ENCODE measurements around the gene SYK.

Gene SYK

DNA sequence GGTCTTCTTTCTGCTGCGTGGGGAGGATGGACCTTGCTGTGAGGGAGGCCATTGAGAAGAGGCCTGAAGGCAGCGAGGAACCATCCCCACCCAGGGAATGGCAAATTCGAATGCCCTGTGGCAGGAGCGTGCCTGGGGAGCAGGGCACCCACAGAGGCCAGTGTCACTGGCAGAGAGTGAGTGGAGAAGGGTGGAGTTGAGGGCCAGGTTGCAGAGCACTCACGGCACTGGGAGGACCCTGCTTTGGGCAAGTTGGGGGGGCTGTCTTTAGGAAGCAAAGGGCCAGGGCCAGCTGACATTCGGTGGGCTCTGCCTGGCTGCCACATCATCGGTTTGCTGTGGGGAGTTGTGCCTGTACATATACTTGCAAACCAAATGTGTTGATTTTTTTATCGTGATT is 47.2 kb downstream of the SYK start:
- DNase-seq (ENCODE audit: low read depth, low spot score) = no peak

DNA sequence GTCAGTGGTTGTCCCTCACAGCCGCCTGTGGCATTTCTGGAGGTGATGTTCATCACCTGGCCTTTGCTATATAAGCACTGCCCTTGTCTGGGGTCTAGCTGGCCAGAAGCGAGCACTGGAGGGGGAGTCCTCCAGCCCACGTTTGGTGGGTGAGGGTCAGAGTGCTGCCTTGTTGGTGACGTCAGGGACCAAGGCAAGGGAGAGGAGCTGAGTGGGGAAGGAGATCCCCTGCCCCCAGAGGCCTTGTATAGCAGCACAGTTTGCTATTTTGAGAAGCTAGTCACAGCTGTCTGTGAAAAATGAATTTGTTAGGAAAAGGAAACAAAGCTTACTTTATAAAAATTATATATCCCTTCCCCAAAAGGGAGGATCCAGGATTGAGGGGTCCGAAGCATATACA is 49.8 kb downstream of the SYK start:
- DNase-seq (ENCODE audit: low read depth, low spot score) = no peak

DNA sequence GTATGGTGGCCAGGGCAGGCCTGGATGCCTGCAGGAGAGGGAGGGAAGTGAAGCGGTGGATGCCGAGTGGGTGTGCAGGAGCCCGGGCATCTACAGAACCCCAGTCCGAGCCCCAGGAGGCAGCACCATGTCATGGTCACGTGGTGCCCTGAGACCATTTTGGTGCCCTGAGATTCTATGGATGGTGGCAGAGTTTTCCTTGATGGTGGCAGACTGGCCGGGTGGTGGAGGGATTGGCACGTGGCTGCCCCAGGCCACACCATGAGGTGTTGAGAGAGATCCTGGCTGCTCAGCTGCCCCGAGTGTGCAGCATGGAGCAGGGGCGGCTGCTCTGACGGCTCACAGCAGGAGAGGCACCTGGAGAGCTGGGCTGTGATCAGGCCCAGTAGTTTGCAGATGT is 52.3 kb downstream of the SYK start:
- DNase-seq (ENCODE audit: low read depth, low spot score) = no peak

DNA sequence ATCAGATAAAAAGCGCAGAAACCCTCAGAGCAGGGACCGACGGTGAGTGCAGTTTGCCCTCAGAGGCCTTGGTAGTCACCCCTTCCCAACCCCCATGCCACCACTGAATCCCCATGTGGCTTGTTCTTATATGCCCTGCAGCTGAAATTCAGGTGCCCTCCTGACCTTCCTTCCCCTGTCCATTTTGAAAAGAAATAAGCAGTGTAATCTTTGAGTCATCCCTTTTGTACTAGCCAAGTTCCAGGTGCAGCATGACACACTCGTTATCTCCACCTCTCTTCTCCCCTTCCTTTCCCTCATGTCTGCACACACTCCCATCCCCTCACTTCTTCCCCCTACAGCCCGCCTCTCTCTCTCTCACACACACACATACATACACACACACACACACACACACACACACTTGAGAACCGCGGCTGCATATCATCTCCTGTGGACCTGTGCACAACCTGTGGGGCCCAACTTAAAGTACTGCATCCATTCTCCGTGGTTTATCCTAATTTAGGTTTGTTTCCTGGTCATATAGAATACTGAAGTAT is 53.1 kb downstream of the SYK start:
- DNase-seq (ENCODE audit: low read depth, low spot score) = no peak

DNA sequence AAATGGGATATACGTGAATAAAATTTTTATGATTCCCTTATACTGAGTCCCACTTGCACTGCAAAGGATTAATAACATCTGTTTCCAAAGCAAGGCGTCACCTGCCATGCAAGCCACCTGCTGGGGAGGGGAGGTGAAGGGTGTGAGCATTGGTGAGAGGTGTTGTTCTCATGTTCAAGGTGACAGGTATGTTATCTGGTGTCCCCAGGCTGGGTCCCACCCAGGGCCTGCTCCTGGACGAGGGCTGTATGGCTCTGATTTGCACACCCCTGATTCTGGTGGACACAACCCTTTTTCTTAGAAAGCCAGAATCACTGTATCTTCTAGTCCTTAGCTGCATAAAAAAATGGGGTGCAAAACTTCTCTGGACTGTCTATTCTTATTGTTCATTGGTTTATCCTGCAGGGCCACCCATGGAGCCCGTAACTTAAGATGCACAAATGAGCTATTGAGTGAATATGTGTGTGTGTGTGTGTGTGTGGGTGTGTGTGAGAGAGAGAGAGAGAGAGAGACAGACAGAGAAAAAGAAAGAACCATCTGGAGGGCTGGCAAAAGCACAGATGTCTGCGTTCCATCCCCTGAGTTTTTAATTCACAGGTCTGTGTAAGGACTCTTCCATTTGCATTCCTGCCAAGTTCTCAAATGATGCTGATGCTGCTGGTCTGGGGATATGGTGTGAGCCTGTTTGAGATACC is 53.7 kb downstream of the SYK start:
- no peak for DNase-seq (ENCODE audit: low read depth, low spot score)

DNA sequence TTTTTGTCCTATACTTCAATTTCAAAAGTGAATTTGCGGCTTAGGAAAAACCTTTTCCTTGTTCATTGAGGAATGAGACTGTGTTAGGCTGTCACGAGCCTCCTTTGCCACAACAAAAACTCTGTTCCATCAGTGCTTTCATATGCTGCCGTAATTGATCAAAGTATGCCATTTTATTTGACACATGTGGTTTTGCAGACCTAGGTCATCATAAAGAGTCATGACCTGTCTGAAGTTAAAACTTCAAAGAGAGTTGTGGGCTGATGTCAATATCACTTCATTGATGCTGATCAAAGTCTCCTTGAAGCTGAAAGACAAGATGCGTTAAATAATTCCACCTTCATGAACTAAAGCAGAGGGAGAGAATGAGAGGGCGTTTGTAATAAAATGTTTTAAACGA is 55.5 kb downstream of the SYK start:
- no peak for DNase-seq (ENCODE audit: low read depth, low spot score)

DNA sequence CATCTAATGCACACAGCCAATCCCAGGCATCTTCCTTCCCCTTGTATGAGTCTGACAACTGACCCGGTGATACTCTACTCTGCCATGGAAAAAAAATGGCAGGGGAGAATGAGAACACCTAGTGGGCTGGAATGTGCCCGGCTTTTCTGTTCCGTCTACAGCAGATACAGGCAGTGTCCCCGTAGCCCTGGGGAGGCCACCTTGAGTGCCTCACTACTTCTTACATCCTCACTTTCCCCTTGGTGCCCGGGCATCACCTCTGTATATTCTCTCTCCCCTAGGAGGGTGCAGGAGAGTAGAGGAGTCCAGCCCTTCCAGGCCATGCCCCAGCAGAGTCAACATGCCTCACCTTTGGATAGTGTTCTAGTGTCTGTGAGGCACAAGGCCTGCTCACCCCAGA is 56.2 kb downstream of the SYK start:
- no peak for DNase-seq (ENCODE audit: low read depth, low spot score)

DNA sequence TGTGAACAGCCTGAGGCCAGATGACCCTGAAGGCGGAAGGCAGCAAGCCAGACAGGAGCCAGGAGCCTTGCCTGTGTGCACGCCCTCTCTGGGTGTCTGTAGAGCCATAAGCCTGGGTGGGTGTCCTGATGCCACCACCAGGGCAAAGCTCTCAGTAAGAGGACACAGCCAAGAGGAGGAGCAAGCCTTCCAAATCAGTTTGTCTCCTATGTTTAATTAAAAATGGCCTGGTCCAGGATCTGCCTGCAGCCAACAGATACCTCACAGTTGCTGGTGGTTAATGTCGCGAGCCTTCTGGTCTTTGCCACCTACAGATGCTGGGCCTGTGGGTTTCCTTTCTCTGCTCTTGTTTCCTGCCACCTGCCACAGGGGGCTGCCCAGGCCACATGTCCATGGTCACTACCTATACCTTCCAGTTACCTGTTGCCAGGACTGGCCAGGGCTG is 56.9 kb downstream of the SYK start:
- DNase-seq (ENCODE audit: low read depth, low spot score) = no peak

DNA sequence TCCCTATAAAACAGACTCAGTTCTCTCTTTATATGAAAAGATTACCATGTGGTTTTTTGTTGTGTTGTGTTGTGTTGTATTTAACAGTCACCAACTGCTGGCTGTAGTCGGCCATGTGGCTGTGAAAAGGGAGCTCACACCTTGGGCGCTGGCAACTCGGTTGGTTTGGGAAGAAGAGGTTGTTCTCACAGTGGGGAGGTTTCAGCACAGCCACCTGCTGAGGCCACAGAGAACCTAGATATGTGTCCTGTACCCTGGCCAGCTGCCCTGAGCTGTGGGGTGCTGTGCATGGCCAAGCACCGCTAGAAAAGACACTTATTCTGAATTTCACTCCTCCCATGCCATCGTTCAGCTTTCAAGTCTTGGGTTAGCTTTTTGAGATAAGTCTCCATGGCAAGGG is 58.8 kb downstream of the SYK start:
- DNase-seq (ENCODE audit: low read depth, low spot score) = no peak

DNA sequence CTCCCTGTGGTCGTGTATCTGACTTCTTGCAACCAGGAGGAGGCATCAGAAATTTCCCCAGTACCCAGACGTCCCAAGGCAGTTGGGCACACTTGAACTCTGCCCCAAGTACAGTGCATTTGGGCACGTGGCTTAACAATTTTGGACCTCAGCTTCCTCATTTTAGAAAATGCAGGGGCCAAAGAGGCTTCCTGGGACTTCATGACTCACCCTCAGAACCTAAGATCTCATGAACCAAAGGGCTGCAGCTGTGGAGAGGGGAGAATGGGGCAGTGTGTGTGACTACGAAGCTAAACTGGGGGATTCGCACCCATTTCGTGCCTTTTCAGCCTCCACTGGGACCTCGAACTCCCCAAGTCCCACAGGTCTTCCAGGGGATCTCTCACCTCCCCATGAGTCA is 59.2 kb downstream of the SYK start:
- DNase-seq (ENCODE audit: low read depth, low spot score) = no peak

DNA sequence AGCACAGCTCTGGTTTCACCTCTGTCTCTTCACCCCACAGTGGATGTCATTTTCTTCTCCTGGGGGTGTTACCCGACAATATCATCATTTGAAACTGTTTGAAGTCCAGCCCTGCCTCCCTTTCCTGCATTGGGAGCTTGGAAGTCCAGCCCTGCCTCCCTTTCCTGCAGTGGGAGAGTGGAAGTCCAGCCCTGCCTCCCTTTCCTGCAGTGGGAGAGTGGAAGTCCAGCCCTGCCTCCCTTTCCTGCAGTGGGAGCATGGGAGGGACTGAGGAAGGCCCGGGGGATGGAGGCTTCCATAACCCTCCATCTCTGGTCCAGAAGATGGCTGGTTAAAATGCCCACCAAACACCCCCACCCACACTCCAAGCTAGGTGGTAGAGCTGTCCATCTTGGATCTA is 59.8 kb downstream of the SYK start:
- DNase-seq (ENCODE audit: low read depth, low spot score) = no peak

DNA sequence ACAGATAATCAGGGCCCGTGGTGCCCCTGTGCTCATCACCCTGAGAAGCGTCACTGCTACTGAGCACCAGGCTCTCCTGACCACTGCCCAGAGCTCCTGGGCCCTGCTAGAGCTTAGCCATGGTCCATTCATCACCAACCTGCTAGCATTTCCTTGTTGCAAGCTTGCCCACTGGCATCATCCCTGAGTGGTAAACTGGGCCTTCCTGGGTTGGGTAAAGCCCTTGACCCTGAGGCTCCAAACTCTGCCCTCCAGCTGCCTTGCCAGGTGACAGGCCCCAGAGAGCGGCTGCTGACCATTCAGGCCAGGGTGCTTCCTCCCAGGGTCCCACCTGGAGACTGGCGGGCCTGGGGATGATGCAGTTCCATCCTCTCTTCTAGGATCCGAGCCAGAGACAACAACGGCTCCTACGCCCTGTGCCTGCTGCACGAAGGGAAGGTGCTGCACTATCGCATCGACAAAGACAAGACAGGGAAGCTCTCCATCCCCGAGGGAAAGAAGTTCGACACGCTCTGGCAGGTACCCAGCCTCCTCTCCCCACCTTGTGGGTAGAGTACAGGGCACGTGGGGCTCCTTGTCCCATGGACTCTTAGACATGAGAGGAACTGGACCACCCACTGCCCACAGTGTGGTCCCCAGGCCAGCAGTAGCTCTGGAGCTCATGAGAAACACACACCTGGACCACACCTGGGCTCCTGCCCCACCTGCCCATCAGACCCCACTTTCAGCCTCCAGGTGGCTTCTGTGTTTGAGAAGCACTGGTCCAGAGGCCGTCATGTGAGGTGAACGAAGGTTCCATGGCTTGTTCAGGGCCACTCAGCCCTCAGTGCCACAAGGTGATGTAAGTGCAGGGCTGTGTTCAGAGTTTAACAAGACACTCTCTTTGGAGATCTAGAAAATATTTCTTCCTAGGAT is 60.5 kb downstream of the SYK start:
- no peak for DNase-seq (ENCODE audit: low read depth, low spot score)

DNA sequence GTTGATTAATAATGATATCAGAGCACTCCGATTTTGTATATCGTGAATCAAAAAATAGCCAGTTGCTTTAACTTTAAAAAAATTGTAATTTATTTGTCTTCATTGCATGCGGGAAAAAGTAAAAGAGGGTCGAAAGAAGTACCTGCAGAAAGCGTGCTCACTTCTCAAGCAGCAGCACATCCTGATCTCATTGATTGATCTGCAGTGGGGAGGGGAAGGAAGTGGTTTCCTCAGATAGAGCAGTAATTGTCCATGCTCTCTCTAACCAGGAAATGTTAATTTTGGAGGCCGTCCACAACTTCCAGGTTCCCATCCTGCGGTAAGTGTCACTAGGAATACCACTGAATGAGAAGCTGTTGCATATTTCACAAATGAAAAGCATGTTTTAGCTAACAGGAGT is 63.2 kb downstream of the SYK start:
- DNase-seq (ENCODE audit: low read depth, low spot score) = no peak

DNA sequence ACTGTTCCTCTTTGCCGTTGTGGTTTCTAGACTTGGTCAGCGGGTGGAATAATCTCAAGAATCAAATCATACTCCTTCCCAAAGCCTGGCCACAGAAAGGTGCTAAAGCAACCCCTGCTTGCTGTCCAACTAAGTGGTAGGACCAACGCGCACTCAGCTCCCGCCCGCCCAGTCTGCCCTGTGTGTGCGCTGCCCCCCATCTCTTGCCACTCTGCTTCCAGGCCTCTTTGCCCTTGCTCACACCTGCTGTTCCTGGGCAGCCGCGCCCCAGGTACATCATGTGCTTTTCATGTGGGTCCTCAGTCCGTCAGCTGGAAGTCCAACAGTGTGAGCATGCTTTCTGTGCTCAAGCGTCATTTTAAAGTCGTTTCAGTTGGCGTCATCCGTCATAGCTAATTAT is 65.5 kb downstream of the SYK start:
- no peak for DNase-seq (ENCODE audit: low read depth, low spot score)

DNA sequence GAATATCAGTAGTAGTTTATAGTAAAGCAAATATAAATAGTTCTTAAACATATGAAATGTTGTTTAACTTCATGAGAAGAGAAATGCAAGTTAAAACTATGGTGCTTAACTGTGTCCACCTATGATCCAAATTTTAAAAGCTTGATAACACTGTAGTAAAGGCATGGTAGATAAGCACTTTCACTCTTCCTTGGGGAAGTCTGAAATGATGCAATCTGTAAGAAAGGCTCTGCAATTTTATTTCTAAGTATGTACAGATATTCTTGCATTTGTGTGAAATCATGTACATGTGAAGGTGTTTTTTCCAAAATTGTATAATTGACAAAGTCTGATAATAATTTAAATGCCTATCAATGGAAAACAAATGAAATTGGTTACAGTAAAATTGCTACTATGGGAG is 66.9 kb downstream of the SYK start:
- DNase-seq (ENCODE audit: low read depth, low spot score) = no peak

DNA sequence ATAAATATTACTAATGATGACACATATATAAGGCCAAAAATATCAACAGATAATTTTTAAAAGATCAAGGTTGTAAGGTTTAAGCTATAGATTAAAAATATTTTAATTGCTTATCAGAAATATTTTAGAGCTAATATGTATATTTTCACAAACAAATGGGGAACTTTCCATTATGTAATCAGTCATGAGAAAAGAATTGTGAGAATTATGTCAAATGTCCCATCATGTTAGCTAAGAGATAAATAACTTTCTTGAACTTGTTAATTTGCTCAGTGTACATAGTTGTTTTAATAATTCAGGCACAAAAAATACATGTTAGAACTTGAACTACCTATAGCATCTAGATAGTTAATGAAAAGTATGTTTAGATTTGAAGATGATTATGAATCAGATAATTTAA is 67.7 kb downstream of the SYK start:
- no peak for DNase-seq (ENCODE audit: low read depth, low spot score)

DNA sequence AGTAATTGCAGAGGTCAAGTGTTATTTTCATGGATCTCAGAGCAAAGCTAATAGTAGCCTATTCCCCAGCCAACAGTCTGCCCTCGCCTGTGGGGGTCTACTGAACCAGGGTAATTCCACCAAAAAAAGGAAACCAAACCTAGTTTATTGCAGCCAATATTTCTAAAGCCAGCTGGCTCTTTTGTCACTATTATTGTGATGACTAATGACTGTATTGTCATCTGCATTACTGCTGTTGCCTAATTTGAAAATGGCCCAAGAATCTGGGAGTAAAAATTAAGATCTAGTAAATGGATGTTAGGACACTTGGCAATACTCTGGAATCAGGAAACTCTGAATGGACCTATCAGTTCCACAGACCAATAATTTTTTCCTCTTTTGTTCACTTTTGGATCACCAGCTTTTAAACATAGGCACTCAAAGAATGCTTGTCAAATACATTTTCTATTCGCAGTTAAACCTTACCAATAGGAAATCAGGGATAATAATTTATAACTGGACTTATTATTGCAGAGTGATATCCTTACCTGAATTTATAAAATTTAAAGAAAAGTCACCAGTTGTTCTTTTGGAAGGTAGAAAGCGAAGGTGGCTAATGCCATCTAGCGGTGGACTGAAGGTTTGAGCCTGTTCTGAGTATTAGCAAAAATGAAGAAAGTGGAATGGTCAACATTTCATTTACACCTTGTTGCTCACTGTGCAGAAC is 69.2 kb downstream of the SYK start:
- no peak for DNase-seq (ENCODE audit: low read depth, low spot score)

DNA sequence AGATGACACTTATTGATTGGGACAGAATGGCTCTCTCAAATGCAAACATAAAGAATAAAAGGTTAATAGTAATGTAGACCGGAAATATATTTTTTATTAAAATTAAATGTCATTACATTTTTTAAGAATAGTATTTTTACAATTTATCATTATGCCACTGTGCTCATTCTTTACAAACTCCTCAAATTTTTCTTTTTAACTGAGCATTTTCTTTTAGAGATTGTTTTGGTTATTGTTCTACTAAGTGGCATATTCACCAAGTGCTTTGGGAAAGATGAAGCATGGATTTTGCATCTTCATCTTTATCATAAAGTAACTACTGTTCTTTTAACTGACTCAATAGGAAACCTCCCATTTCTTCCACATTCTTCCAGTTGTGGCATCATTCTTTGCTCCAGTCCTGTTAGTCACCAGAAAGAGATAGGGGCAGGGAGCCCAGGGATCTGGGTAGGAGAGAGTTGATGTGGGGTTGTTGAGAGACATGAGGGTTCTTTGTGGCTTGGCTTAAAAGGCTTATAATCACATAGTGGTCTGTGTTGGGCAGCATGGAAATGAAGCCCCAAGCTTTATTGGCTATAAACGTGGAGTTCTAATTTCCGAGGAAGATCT is 69.8 kb downstream of the SYK start:
- no peak for DNase-seq (ENCODE audit: low read depth, low spot score)

DNA sequence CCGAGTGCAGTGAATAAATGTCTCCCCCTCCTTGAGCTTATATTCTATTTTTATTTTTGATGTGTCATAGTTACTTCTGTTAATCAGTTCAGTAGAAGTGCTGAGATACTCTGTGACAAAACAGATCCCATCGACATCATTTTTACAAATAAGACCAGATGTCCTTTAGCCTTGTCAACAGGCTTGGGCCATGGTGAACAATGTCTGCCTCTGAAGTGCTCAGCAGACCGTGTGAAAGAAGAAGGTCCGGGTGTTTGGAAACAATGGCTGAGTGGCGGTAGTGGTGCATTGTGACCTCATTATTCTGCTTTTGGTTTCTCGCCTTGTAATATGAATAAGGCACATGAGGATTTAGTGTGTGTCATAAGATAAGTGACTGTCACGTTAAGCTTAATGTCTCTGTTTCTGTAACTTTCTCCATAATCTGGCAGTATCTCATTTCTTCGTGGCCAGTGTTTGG is 71.2 kb downstream of the SYK start:
- no peak for DNase-seq (ENCODE audit: low read depth, low spot score)

DNA sequence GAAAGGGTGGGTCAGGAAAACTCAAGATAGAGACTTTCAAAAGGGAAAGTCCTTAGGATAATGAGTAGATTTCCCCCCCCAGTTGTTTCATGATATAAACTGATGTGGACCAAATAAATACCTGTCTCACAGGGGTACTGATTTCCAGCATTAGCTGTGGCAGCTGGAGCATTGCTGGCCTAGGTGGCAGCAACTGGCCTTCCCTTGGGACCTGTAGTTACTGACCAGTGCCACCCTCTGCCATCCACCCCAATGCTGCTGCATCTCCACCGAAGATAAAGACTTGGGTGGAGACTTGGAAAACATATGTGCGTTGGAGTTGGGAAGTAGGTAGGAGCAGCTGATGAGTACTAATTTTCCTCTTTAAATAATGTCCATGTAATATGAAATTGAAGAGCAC is 71.8 kb downstream of the SYK start:
- no peak for DNase-seq (ENCODE audit: low read depth, low spot score)

DNA sequence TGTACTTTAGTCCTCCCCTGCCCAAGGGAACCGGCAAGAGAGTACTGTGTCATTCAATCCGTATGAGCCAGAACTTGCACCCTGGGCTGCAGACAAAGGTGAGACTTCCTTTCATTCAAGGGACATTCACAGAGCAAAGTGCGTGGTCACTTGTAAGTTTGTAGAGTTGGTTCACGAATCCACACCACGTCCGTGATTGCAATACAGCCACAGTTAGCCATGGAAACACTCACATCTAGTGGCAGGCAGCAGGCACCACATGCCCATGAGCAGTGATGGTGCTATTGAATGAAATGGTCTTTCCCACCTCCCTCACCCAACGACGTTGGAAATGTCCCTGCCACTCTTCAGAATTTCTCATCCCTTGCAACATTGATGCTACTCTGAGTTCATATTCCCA is 72.6 kb downstream of the SYK start:
- no peak for DNase-seq (ENCODE audit: low read depth, low spot score)

DNA sequence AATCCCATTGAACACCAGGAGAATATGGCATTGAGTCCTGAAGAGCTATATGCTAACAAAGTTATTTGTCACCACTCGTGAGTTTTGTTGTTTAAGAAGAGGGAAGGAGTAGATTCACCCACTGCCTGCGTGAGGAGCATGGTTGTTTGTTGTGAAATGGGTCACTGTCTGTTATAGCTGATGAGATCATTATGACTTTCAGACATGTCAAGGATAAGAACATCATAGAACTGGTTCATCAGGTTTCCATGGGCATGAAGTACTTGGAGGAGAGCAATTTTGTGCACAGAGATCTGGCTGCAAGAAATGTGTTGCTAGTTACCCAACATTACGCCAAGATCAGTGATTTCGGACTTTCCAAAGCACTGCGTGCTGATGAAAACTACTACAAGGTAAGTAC is 76.9 kb downstream of the SYK start:
- no peak for DNase-seq (ENCODE audit: low read depth, low spot score)
